Activated CD4-positive, CD25-positive, alpha-beta regulatory T cell treated with anti-CD3 and anti-CD28 coated beads, Interleukin-2, amount 50 U/mL, for 16 hours (primary cell): ENCODE results near the gene TIMM17B.
A peak's percentile ranks its signal among the peaks of the same experiment; 100 is the strongest.
"Not testable (repeated sequence)": the region's sequence is repeated elsewhere in the genome, so short reads cannot be mapped to it uniquely, and the experiment has no call there.

ENCODE experiments used
- DNase-seq: peaks from one replicate; pipeline ENCODE4 v3.0.0-alpha.2; 2020; ENCODE audit warnings: low read depth, low spot score

The TIMM17B gene

DNA sequence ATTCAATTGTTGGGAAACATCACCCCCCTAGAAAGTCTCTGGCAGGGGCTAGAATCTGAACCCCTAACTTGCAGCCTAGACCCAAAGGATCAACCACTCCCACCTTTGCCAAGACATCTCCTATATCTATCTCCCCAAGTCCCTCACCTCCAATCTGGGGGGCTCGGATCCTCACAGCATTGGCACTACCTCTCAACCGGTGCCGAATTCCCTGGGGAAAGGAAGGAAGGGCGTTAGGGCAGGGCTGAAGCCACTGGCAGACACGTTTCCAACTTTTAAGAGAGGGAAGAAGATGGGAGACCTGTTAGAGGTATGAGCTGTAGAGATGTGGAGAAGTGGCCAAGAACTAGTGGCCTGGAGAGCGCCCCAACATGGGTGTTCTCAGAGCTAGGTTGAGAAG lies 2.7 kb downstream of the TIMM17B start:
- no peak for DNase-seq

DNA sequence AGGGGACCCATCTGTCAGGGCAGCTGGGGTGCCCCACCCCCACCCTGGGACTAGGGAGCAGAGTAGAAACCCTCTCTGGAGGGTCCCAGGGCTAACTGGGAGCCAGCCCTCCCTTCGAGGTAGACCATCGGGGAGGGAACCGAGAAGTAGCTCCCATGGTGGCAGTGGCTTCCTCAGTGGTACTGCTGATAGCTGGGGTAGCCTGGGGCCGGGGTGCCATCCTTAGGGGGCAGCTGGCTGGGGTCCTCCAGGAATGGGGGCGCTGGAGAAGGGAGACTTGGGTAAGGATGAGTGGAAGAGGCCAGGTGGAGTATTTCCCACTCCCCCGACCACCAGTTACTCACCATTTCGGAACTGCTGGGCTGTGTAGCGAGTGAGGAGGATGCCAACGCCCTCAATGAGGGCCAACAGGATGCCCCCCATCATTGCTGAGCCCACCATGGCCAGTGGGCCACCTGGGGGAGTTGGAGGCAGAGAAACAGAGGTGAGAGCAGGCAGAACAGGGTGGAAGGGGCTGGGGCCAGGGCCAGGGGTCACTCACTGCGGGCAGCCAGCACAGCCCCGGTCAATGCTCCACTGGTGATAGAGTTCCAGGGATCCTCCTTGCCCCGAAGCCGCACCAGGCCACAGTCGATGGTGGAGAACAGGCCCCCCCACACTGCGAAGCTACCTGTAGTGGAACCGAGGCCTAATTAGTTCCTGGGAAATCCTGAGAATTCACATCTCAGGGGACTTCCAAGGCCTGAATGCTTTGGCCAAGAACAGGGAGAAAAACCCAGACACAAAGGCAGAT lies 3.8 kb downstream of the TIMM17B start:
- no peak for DNase-seq

DNA sequence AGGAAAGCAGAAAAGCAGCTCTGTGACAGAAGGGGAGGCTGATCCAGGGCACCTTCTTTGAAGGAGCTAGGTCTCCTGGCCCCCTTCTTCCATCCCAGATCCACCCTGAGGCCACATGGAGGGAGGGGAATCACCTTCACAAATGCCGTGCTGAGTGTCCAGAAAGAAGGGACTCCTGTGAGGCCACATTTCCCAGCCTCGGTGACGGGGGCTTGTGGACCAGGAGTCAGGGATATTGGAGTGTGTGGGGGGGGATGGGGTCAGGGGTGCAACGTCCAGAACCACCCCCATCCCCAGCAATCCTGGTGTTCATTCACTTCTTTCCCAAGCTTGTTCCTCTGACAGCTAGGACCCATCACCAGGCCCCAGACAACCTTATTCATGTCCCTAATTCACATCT lies 4.7 kb downstream of the TIMM17B start:
- DNase-seq = no peak

DNA sequence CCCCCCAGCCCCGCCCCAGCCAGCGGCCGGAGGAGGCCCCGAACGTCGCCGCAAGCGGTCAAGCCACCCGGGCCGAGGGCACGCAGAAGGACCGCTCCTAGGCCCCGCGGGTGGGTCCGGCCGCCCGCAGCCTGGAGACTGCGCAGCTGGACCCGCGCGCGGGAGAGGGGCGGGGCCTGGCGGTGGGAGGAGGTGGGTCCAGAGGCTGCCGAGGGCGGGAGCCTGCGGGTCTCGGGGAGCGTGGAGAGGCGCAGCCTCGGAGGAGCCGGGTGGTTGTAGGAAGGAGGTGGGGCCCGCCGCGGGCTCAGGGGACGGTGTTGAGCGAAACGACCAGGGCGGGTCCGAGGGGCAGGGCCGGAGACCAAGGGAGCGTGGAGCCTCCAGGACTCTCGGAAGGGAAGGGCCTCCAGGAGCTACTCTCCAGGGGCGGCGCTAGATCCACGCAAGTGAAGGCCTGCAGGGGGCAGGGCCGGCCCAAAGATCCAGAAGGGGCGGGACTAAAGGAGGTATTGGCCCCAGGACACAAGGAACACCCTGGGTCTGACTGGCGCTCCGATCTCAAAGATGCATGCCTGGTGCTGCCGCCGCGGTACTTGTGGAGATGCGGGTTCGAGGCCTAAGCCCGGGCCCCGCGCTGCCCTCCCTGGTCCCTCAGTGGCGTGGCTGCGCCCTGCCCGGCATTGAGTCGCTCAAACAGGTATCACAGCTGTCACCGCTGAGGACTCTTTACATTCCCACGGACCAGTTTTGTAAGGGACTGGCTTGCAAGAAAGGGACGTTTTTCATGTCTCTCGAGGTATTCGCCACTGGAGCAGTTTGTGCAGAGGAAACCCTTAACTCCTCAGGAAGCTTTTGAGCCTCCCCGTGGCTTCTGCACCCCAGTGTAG lies 5.9 kb downstream of the TIMM17B start:
- DNase-seq = peak; percentile 55

DNA sequence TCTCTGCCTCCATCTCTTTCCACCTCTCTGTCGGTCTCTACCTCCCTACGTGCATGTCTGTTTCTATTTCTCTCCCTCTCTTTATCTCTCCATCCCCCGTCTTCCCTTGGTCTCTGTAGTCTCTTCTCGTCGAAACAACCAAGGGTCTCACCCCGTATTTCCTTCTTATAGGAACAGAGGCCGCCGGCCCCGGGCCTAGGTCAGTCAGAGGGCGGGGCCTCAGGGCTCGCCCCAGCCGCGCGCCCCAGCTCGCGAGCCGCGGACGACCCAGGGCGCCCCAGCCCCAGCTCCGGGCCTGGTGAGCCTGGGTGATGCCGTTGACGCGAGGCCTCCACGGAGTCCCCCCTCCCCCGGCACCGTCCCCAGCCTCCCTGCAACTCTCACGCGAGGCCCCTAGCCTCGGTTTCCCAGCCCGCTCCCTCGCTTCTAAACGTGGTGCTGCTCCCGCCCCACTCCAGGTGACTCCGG lies 6.6 kb downstream of the TIMM17B start:
- no peak for DNase-seq

DNA sequence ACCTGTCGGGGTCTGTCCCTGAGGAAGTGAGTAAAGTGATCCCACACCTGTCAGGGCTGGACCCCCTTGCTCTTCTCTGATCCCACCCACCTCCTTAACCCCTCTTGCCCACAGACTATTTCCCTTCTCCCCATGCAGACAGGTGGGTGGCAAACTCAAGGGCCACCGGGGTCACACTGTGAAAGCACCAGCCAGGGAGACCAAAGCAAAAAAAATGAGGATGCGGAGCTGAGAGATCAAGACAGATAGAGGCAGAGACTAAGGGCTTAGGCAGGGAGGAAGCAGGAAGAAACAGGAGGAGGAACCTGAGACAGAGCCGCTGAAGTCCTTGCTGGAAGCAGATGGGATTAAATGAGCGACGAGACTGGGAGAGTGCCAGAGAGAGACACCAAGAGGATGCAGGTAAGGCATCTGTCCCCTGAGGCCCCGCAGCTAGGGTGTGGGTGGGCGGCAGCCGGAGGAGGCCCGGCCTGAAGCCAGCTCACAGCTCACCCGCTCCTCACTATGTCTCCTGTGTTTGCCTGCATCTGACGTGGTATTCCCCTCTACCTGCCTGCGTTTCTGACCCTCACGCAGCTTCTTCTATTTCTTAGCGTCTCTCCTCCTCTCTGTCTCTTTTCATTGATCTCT lies 7.2 kb downstream of the TIMM17B start:
- DNase-seq = no peak

DNA sequence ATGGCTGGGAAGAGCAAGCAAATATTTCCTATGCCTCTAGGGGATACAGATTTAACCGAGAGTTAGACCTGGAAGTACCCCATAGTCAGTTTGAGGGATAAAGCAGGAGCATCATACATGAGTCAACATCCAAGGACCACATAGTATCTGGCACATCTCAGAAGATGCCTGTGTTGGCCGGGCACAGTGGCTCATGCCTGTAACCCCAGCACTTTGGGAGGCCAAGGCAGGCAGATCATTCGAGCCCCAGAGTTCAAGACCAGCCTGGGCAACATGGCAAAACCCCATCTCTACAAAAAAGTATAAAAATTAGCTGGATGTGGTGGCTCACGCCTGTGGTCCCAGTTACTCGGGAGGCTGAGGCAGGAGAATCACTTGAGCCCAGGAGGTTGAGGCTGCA lies 11.0 kb downstream of the TIMM17B start:
- DNase-seq = not testable (repeated sequence)

DNA sequence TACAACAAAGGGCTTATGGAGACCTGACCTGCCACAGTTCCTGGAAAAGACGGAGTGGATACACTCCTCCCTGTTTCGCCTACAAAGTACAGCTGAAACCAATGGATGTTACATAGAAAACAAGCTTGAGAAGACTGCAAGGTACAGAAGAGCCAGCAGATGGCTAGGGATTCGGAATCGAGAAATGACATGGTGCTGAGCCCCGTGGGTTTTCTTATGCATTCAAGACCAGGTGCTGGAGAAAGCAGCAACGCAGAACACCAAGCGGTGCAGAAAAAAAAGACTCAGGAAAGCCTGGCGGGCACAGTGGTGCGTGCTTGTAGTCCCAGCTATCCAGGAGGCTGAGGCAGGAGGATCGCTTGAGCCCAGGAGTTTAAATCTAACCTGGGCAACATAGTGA lies 13.8 kb downstream of the TIMM17B start:
- no peak for DNase-seq

DNA sequence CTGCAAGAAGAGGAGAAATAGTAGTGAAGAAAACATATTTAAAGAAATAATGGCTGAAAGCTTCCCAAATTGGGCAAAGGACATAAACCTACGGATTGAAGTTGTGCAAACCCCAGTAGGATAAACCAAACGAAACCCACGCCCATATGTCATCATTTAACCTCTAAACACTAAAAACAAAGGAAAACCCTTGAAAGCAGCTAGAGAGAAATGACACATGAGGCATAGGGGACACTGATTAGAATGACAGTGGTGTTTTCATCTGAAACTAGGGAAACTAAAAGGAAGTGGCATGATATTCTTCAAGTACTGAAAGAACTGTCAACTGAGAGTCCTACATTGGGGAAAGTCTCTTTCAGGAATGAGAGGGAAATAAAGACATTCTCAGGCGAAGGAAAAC lies 20.6 kb downstream of the TIMM17B start:
- not testable (repeated sequence) for DNase-seq

DNA sequence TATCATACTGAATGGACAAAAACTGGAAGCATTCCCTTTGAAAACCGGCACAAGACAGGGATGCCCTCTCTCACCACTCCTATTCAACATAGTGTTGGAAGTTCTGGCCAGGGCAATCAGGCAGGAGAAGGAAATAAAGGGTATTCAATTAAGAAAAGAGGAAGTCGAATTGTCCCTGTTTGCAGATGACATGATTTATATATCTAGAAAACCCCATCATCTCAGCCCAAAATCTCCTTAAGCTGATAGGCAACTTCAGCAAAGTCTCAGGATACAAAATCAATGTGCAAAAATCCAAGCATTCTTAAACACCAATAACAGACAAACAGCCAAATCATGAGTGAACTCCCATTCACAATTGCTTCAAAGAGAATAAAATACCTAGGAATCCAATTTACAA lies 25.6 kb downstream of the TIMM17B start:
- not testable (repeated sequence) for DNase-seq

DNA sequence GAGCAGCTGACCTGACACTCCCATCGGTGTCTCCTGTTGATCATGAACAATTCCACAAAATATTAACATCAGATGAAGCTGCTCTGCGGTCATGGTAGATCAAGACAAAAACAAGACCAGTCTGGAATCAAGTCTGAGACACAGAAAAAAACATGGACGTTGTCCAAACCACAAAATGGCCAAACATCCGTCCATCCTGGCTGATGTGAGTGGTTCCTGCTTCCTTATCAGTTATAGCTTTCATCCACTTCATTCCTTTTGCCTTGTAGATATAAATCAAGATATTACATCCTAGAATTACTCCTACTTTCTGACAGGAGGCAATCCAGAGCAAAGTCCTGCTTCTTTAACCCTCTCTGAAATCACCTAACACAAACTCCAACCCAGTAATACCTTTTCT lies 33.4 kb downstream of the TIMM17B start:
- no peak for DNase-seq

DNA sequence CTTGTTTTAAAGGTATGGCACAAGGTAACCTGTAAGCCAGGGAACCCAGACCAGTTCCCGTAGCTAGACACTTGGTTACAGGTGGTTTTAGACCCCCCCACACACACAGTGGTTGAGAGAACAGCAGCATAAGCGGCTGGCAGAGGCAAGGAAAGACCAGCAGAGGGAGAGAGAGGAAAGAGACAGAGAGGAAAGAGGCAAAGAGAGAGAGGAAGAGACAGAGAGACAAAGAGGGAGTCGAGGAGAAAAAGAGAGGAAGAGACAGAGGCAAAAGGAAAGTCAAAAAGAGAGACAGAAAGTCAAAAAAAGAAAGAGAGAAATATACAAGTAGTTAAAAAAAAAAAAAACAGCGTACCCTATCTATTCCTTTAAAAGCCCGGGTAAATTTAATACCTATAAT lies 42.7 kb downstream of the TIMM17B start:
- no peak for DNase-seq

DNA sequence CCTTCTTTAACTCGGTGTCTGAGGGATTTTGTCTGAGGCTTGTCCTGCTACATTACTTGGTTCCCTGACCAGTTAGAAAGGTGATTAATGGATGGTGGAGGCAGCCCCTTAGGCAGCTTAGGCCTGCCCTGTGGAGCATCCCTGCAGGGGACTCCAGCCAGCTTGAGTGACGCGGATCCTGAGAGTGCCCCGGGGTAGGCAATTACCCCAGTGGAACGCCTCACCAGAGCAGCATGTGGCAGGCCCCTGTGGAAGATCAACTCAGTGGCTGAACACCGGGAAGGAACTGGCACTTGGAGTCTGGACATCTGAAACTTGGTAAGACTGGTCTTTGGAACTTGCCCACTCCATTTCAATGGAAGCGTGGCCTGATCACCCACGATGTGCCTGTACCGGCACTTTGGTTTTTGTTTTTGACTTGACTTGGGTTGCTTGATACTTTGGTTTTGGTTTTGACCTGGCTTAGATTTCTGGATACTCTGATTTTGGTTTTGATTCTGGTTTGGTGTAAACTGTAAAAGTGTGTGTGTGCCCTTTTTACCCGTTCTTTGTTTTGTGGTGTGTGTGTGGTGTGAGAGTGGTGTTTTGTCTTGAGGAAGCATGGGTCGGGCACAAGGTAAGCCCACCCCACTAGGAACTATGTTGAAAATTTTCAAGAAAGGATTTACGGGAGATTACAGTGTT lies 43.3 kb downstream of the TIMM17B start:
- DNase-seq = not testable (repeated sequence)

DNA sequence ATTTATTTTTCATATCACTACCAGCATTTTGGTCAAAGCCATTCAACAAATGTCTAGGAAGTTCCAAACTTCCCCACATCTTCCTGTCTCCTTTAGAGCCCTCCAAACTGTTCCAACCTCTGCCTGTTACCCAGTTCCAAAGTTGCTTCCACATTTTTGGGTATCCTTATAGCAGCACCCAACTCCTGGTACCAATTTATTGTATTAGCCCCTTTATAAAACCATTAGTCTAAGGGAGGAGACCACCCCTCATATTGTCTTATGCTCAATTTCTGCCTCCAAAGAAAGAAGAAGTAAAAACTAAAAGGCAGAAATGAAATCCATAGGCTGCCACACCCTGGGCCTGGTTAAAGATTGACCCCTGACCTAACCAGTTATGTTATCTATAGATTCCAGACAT lies 44.1 kb downstream of the TIMM17B start:
- not testable (repeated sequence) for DNase-seq

DNA sequence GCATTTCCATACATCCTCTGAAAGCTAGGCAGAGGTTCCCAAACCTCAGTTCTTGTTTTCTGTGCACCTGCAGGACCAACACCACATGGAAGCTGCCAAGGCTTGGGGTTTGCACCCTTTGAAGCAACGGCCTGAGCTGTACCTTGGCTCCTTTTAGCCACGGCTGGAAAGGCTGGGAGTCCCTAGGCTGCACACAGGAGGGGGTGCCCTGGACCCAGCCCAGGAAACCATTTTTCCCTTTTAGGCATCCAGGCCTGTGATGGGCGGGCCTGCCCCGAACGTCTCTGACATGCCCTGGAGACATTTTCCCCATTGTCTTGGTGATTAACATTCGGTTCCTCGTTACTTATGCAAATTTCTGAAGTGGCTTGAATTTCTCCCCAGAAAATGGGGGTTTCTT lies 44.7 kb downstream of the TIMM17B start:
- DNase-seq = no peak

DNA sequence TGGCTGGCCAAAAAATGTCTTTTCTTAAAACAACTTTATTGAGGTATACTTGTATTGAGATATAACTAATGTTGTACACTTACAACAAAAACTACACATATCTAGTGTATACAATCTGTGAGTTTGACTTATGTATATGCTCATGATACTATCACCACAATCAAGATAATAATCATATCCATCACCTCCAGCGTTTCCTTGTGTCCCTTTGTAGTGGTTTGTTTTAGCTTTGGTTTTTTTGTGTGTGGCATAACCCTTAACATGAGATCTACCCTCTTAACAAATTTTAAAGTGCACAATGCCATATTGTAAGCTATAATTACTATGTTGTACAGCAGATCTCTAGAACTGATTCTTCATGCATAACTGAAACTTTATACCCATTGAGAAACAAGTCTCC lies 48.7 kb downstream of the TIMM17B start:
- no peak for DNase-seq
